ENCODE data around the gene SAMD7. TPM values are rescaled to one million over a fixed set of nuclear protein-coding genes. Genes with fewer than 3 reads are reported as not detected.

SAMD7 gene
- total and polyA plus RNA-seq, 2 of the 13 experiments (the other 11 are each of a cell fraction or from before 2014, with no cell fraction given): not detected

- no peak for DNase-seq (ENCODE audit: low spot score)
- FAIRE-seq: no peak
- TF ChIP-seq ZNF615 (CRISPR knock-in tag; IDR thresholded peaks at IDR 0.05; ENCODE audit: borderline replicate concordance): no peak
- peak; percentile 40 to 58; a peak in 3 of 4 replicates for TF ChIP-seq MAFK (conservative IDR thresholded peaks at IDR 0.05 in 1 of 2, IDR thresholded peaks at IDR 0.05 in 1 of 2; ENCODE audit: low read length in 2 of 2)
- ChIA-PET POLR2A (no interaction called here), CTCF (ENCODE audit: low intra/inter-chr PET ratio, low total read pairs) (no interaction called here)
- Histone ChIP-seq H3K27ac (ENCODE audit: extremely low read length, insufficient read depth, low read length) (no peak overlapping the region), H3K27me3 (ENCODE audit: control insufficient read depth in 1 of 2, insufficient read depth in 2 of 2, low read length in 2 of 2) (peaks cover 0 to 9% of the 10 kb centered on the region in 2 experiments; a peak in 2 of 5 replicates), H3K4me2 (ENCODE audit: low read depth, low read length) (no peak overlapping the region), H4K20me1 (ENCODE audit: insufficient read depth, low read length) (no peaks in the 10 kb centered on the region), H3K4me1 (ENCODE audit: insufficient read depth, low read length) (no peaks in the 10 kb centered on the region), H3K9ac (ENCODE audit: insufficient read depth, low read depth, low read length) (no peak overlapping the region), H3K79me2 (ENCODE audit: insufficient read depth, low read length) (no peaks in the 10 kb centered on the region), H3K36me3 (replicated peaks in 1 of 2; ENCODE audit: control insufficient read depth in 1 of 2, insufficient read depth in 2 of 2, low read length in 2 of 2) (no peaks in the 10 kb centered on the region), H2AFZ (ENCODE audit: low read length) (no peak overlapping the region), H3K9me3 (ENCODE audit: low read length) (no peaks in the 10 kb centered on the region), H3K4me3 (replicated peaks in 1 of 3; ENCODE audit: insufficient read depth in 1 of 3, low read depth in 2 of 3, low read length in 3 of 3) (no peak overlapping the region)
- ATAC-seq: no peak
- WGBS (ENCODE audit: low lambda C conversion rate): 45% methylated on average over 3 of the region's 3 CpGs
- BruUV-seq (replicated peaks): no TSS peak
- intact Hi-C loops (cut with micrococcal nuclease; ENCODE audit: unreplicated experiment) (no loop called here), in situ Hi-C loops (cut with HindIII; ENCODE audit: extremely low pct_ligation_motif_present, low pct_unique_long_range_greater_than_20kb) (no loop called here)
Observed at GRCh38 chr3:169930843-169931242, 19.5 kb downstream of the SAMD7 start.

GRCh38 chr3:169931747-169932520 is 20.6 kb downstream of the SAMD7 start:
- DNase-seq (ENCODE audit: low spot score) (no peak), FAIRE-seq (no peak), ATAC-seq (no peak)
- no peaks in the 10 kb centered on the region for H3K79me2 ChIP-seq (ENCODE audit: insufficient read depth, low read length)
- POLR2A ChIA-PET: no interaction called here
- no TSS peak for BruUV-seq (replicated peaks)
- H3K36me3 ChIP-seq (replicated peaks in 1 of 2; ENCODE audit: control insufficient read depth in 1 of 2, insufficient read depth in 2 of 2, low read length in 2 of 2): no peaks in the 10 kb centered on the region
- H3K4me2 ChIP-seq (ENCODE audit: low read depth, low read length): no peak overlapping the region
- no peaks in the 10 kb centered on the region for H3K4me1 ChIP-seq (ENCODE audit: insufficient read depth, low read length)
- no peak overlapping the region for H3K9ac ChIP-seq (ENCODE audit: insufficient read depth, low read depth, low read length)
- H3K27ac ChIP-seq (ENCODE audit: extremely low read length, insufficient read depth, low read length): no peak overlapping the region
- 34% methylated on average over 14 of the region's 14 CpGs for WGBS (ENCODE audit: low lambda C conversion rate)
- H3K9me3 ChIP-seq (ENCODE audit: low read length): no peaks in the 10 kb centered on the region
- CTCF ChIA-PET (ENCODE audit: low intra/inter-chr PET ratio, low total read pairs): no interaction called here
- H4K20me1 ChIP-seq (ENCODE audit: insufficient read depth, low read length): no peaks in the 10 kb centered on the region
- no peak overlapping the region for H3K4me3 ChIP-seq (replicated peaks in 1 of 3; ENCODE audit: insufficient read depth in 1 of 3, low read depth in 2 of 3, low read length in 3 of 3)
- intact Hi-C loops (cut with micrococcal nuclease; ENCODE audit: unreplicated experiment): no loop called here
- no peak overlapping the region for H2AFZ ChIP-seq (ENCODE audit: low read length)
- H3K27me3 ChIP-seq (ENCODE audit: control insufficient read depth in 1 of 2, insufficient read depth in 2 of 2, low read length in 2 of 2): peaks cover 0 to 9% of the 10 kb centered on the region in 2 experiments; a peak in 2 of 5 replicates
- in situ Hi-C loops (cut with HindIII; ENCODE audit: extremely low pct_ligation_motif_present, low pct_unique_long_range_greater_than_20kb): no loop called here
- no peak for TF ChIP-seq PAXIP1 (CRISPR knock-in tag; conservative IDR thresholded peaks at IDR 0.05)
- no peak for TF ChIP-seq ZSCAN5A (CRISPR knock-in tag; IDR thresholded peaks at IDR 0.05; ENCODE audit: borderline replicate concordance)
- no peak for TF ChIP-seq ARID2 (CRISPR knock-in tag; IDR thresholded peaks at IDR 0.05; ENCODE audit: borderline replicate concordance)
- no peak for TF ChIP-seq ERF (CRISPR knock-in tag; IDR thresholded peaks at IDR 0.05)
- no peak for TF ChIP-seq ZNF280B (CRISPR knock-in tag; IDR thresholded peaks at IDR 0.05; ENCODE audit: borderline replicate concordance)
- TF ChIP-seq ZNF639 (CRISPR knock-in tag; conservative IDR thresholded peaks at IDR 0.05): no peak
